OCI-LY7 (cell line): ENCODE results near the gene ASXL2. TPM values are rescaled to one million over a fixed set of nuclear protein-coding genes. Genes with fewer than 3 reads are reported as not detected.

Experiments used
- BruUV-seq: library from RNA; stranded (reverse); fragments of 400-500 nt; replicated peaks from 2 replicates; lab custom pipeline; 2021; lab: Mats Ljungman, UMichigan
- CTCF ChIA-PET: fragments of 300-600 bp; sonication (Branson Sonifier 250); formaldehyde crosslinking; loops from one replicate; lab custom pipeline; 2022; ENCODE audit warnings: antibody characterized with exemption; ENCODE audit not compliant: unreplicated experiment; lab: Charles Lee
- POLR2A ChIA-PET: fragments of 300-600 bp; sonication (Branson Sonifier 250); formaldehyde crosslinking; loops from one replicate; lab custom pipeline; 2022; ENCODE audit warnings: antibody characterized with exemption; lab: Charles Lee
- DNase-seq: peaks from one replicate; pipeline ENCODE4 v3.0.0-alpha.2; 2015; ENCODE audit warnings: low spot score
- H2AFZ ChIP-seq: fragments of 200-600 bp; sonication (generic), shearing (Covaris generic); 2 replicates; pipeline ENCODE4 v1.6.1; 2014; ENCODE audit warnings: mild to moderate bottlenecking, antibody characterized with exemption, low read length, moderate library complexity
- H3K27ac ChIP-seq: fragments of 200-600 bp; sonication (generic); 2 replicates; pipeline ENCODE4 v1.5.1; 2014; ENCODE audit warnings: mixed run types, low read depth, mild to moderate bottlenecking, moderate library complexity, low read length, inconsistent platforms; ENCODE audit not compliant: poor library complexity, severe bottlenecking
- H3K36me3 ChIP-seq: fragments of 200-600 bp; sonication (generic); 2 replicates; pipeline ENCODE4 v1.6.1; 2014; ENCODE audit warnings: mild to moderate bottlenecking, antibody characterized with exemption, low read length, moderate library complexity, mixed read lengths; ENCODE audit not compliant: insufficient read depth
- H3K4me1 ChIP-seq: fragments of 200-600 bp; sonication (generic); 2 replicates; pipeline ENCODE4 v1.5.1; 2014; ENCODE audit warnings: mild to moderate bottlenecking, low read length; ENCODE audit not compliant: insufficient read depth, poor library complexity, severe bottlenecking
- H3K4me2 ChIP-seq: fragments of 200-600 bp; sonication (generic); 2 replicates; pipeline ENCODE4 v1.6.1; 2014; ENCODE audit warnings: mild to moderate bottlenecking, low read length
- H3K4me3 ChIP-seq: fragments of 200-600 bp; sonication (generic); 2 replicates; pipeline ENCODE4 v1.5.1; 2014; ENCODE audit warnings: mild to moderate bottlenecking, low read depth, low read length; ENCODE audit not compliant: poor library complexity, severe bottlenecking
- H3K79me2 ChIP-seq: fragments of 200-600 bp; sonication (generic); 2 replicates; pipeline ENCODE4 v1.6.1; 2016; ENCODE audit warnings: low read depth, mild to moderate bottlenecking, low read length, moderate library complexity, mixed read lengths; ENCODE audit not compliant: insufficient read depth
- H3K9me2 ChIP-seq: fragments of 200-600 bp; sonication (generic); 2 replicates; pipeline ENCODE4 v1.6.1; 2016; ENCODE audit warnings: mild to moderate bottlenecking, low read length, mixed read lengths; ENCODE audit not compliant: insufficient read depth
- H3K9me3 ChIP-seq: fragments of 200-600 bp; sonication (generic); 2 replicates; pipeline ENCODE4 v1.6.1; 2014; ENCODE audit warnings: mild to moderate bottlenecking, mixed run types, low read length, mixed read lengths
- H4K20me1 ChIP-seq: fragments of 200-600 bp; sonication (generic); 2 replicates; pipeline ENCODE4 v1.6.1; 2014; ENCODE audit warnings: mild to moderate bottlenecking, antibody characterized with exemption, low read length, moderate library complexity, mixed read lengths; ENCODE audit not compliant: insufficient read depth
- CTCF ChIP-seq: fragments of 200-600 bp; sonication (generic); conservative IDR thresholded peaks from 2 replicates; pipeline ENCODE4 v1.5.1; 2014; ENCODE audit warnings: mild to moderate bottlenecking, antibody characterized with exemption, low read length, moderate library complexity, mixed read lengths
- EZH2phosphoT487 ChIP-seq: fragments of 200-600 bp; sonication (generic); IDR thresholded peaks from 2 replicates; pipeline ENCODE4 v1.6.1; 2018; ENCODE audit warnings: low read depth, borderline replicate concordance, mild to moderate bottlenecking, mixed run types, antibody characterized with exemption, low read length, moderate library complexity, mixed read lengths
- intact Hi-C: fragments of 100-400 bp; cut with micrococcal nuclease; formaldehyde crosslinking; loops from one replicate; pipeline ENCODE4 v1.10.0; 2022; ENCODE audit not compliant: unreplicated experiment
- total RNA-seq, 2 experiments: library from RNA; depleted of rRNA in 1 of 2; stranded (reverse); fragments of >200 nt in 1 of 2; shearing (Covaris generic) in 1 of 2; gene quantifications; 2 replicates each; pipeline ENCODE4 v1.2.3, GENCODE V29; 2014 to 2022

ASXL2 gene
- total RNA-seq, 2 experiments from 2014 or later: 12.4 to 31.8 TPM

- Histone ChIP-seq H3K4me3 (no peak overlapping the region), H3K4me2 (no peak overlapping the region), H3K9me3 (no peaks in the 10 kb centered on the region), H3K36me3 (peaks cover 18% of the 10 kb centered on the region), H3K27ac (no peak overlapping the region), H2AFZ (no peak overlapping the region), H3K4me1 (peaks cover under 1% of the 10 kb centered on the region), H3K9me2 (no peaks in the 10 kb centered on the region), H3K79me2 (no peaks in the 10 kb centered on the region), H4K20me1 (no peaks in the 10 kb centered on the region)
- CTCF ChIA-PET: no interaction called here
- no TSS peak for BruUV-seq
- POLR2A ChIA-PET: no interaction called here
- no peak for DNase-seq
- TF ChIP-seq CTCF (no peak), EZH2phosphoT487 (no peak)
- intact Hi-C loops: no loop called here
Measured at GRCh38 chr2:25736899-25737515, 141.3 kb downstream of the ASXL2 start.

- BruUV-seq: no TSS peak
- intact Hi-C loops: no loop called here
- Histone ChIP-seq H3K4me1 (no peaks in the 10 kb centered on the region), H4K20me1 (no peaks in the 10 kb centered on the region), H2AFZ (no peak overlapping the region), H3K9me2 (no peaks in the 10 kb centered on the region), H3K4me2 (no peak overlapping the region), H3K4me3 (no peak overlapping the region), H3K27ac (no peak overlapping the region), H3K36me3 (peaks cover 6% of the 10 kb centered on the region; the same call in 1 of the 2 replicates), H3K79me2 (no peaks in the 10 kb centered on the region), H3K9me3 (no peaks in the 10 kb centered on the region)
- POLR2A ChIA-PET: no interaction called here
- no peak for DNase-seq
- TF ChIP-seq CTCF: no peak
- no peak for TF ChIP-seq EZH2phosphoT487
- CTCF ChIA-PET: no interaction called here
Measured at GRCh38 chr2:25735835-25736234, 142.5 kb downstream of the ASXL2 start.

DNA sequence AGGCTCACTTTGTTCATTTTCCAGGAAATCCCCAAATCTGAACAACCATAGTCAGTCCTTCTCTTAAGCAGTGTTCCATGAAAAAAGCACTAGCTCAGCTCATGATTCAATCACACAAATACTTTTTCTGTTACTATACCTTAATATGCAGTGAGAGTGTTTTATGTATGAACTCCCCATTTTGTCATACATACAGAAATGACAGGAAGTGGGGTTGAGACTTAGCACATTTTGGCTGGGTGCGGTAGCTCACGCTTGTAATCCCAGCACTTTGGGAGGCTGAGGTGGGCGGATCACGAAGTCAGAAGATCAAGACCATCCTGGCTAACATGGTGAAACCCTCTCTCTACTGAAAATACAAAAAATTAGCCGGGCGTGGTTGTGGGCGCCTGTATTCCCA is 149.7 kb downstream of the ASXL2 start:
- no peak overlapping the region for H3K4me2 ChIP-seq
- H3K79me2 ChIP-seq: no peaks in the 10 kb centered on the region
- no peak for DNase-seq
- BruUV-seq: no TSS peak
- H4K20me1 ChIP-seq: no peaks in the 10 kb centered on the region
- H2AFZ ChIP-seq: no peak overlapping the region
- H3K9me3 ChIP-seq: no peaks in the 10 kb centered on the region
- TF ChIP-seq CTCF: no peak
- no peak for TF ChIP-seq EZH2phosphoT487
- H3K9me2 ChIP-seq: no peaks in the 10 kb centered on the region
- ChIA-PET POLR2A (interaction anchor here (0.6 kb wide), 1 partner anchor 15 kb away, joined by 3 read pairs; no protein-coding TSS in a partner anchor), CTCF (no interaction called here)
- no peak overlapping the region for H3K27ac ChIP-seq
- intact Hi-C loops: no loop called here
- no peaks in the 10 kb centered on the region for H3K36me3 ChIP-seq
- no peaks in the 10 kb centered on the region for H3K4me1 ChIP-seq
- no peak overlapping the region for H3K4me3 ChIP-seq
